SK-N-SH (cell line): ENCODE measurements around the gene PARP16. TPM values are rescaled to one million over a fixed set of nuclear protein-coding genes. Genes with fewer than 3 reads are reported as not detected.

Experiments
- CTCF ChIA-PET: fragments of 300-600, 350-600 bp; formaldehyde crosslinking; extraction: SDS; loops from one replicate; lab custom pipeline; 2021; lab: Yijun Ruan, JAX
- POLR2A ChIA-PET: fragments of 350-600 bp; sonication (Branson Sonifier 250); formaldehyde crosslinking; extraction: SDS; loops from one replicate; lab custom pipeline; 2020; ENCODE audit warnings: antibody characterized with exemption, inconsistent platforms; lab: Yijun Ruan, JAX
- DNase-seq: peaks from one replicate; pipeline ENCODE4 v3.0.0; 2012
- H2AFZ ChIP-seq: fragments of 200-600 bp; sonication (generic); 2 replicates; pipeline ENCODE4 v1.8.1; 2016; ENCODE audit warnings: antibody characterized with exemption, mild to moderate bottlenecking, low read depth
- H3F3A ChIP-seq: fragments of 200-600 bp; sonication (generic); replicated peaks from 2 replicates; pipeline ENCODE3; 2016; ENCODE audit warnings: antibody characterized with exemption, mild to moderate bottlenecking; ENCODE audit not compliant: insufficient read depth
- H3K27ac ChIP-seq, 2 experiments: fragments of 200-500 bp in 1 of 2; fragments of 200-600 bp in 1 of 2; sonication (Bioruptor generic) in 1 of 2; sonication (generic), shearing (Covaris generic) in 1 of 2; 2 replicates each; pipeline versions ENCODE4 v1.5.1 to v1.6.1; 2014 to 2016; ENCODE audit warnings: low read depth in 2 of 2, inconsistent platforms in 1 of 2, low read length in 1 of 2, mild to moderate bottlenecking in 1 of 2, mixed read lengths in 1 of 2
- H3K27me3 ChIP-seq: fragments of 200-600 bp; sonication (generic), shearing (Covaris generic); 2 replicates; pipeline ENCODE4 v1.6.1; 2016; ENCODE audit warnings: mixed run types; ENCODE audit not compliant: insufficient read depth
- H3K36me3 ChIP-seq, 2 experiments: fragments of 200-500 bp in 1 of 2; fragments of 200-600 bp in 1 of 2; sonication (Bioruptor generic) in 1 of 2; sonication (generic) in 1 of 2; replicated peaks in 1 of 2; 2 replicates each; pipeline versions ENCODE3 to v1.5.1; 2014 to 2016; ENCODE audit warnings: low read length in 1 of 2, mild to moderate bottlenecking in 1 of 2; ENCODE audit not compliant: insufficient read depth in 2 of 2, control insufficient read depth in 1 of 2
- H3K4me1 ChIP-seq, 2 experiments: fragments of 200-500 bp in 1 of 2; fragments of 200-600 bp in 1 of 2; sonication (Bioruptor generic) in 1 of 2; sonication (generic), shearing (Covaris generic) in 1 of 2; 2 replicates each; pipeline versions ENCODE4 v1.5.1 to v1.6.1; 2014 to 2016; ENCODE audit warnings: low read depth in 1 of 2, low read length in 1 of 2, mixed run types in 1 of 2; ENCODE audit not compliant: insufficient read depth in 2 of 2, control insufficient read depth in 1 of 2
- H3K4me2 ChIP-seq: fragments of 200-600 bp; sonication (generic), shearing (Covaris generic); 2 replicates; pipeline ENCODE4 v1.6.1; 2017; ENCODE audit warnings: mixed run types
- H3K4me3 ChIP-seq, 2 experiments: fragments of 200-500 bp in 1 of 2; fragments of 200-600 bp in 1 of 2; sonication (Bioruptor generic) in 1 of 2; sonication (generic), shearing (Covaris generic) in 1 of 2; 2 replicates each; pipeline versions ENCODE4 v1.5.1 to v1.8.1; 2014 to 2016; ENCODE audit warnings: low read depth in 2 of 2, inconsistent platforms in 1 of 2, low read length in 1 of 2, mild to moderate bottlenecking in 1 of 2, mixed read lengths in 1 of 2, moderate library complexity in 1 of 2
- H3K79me2 ChIP-seq: fragments of 200-600 bp; sonication (generic); 2 replicates; pipeline ENCODE4 v1.8.1; 2017; ENCODE audit warnings: mild to moderate bottlenecking; ENCODE audit not compliant: insufficient read depth
- H3K9ac ChIP-seq: fragments of 200-600 bp; sonication (generic); 2 replicates; pipeline ENCODE4 v1.6.1; 2017; ENCODE audit warnings: mixed run types
- H3K9me2 ChIP-seq: fragments of 200-600 bp; sonication (generic); 2 replicates; pipeline ENCODE4 v1.6.1; 2017; ENCODE audit warnings: mixed run types
- H3K9me3 ChIP-seq: fragments of 200-600 bp; sonication (generic); 2 replicates; pipeline ENCODE4 v1.6.1; 2017; ENCODE audit warnings: mixed run types, mild to moderate bottlenecking, moderate library complexity
- H4K20me1 ChIP-seq: fragments of 200-600 bp; sonication (generic); 2 replicates; pipeline ENCODE4 v1.6.1; 2017; ENCODE audit warnings: mild to moderate bottlenecking, mixed run types; ENCODE audit not compliant: insufficient read depth
- CHD2 ChIP-seq: fragments of 150-350 bp; IDR thresholded peaks from 2 replicates; pipeline ENCODE4 v1.6.1; 2018; ENCODE audit warnings: low read length; ENCODE audit not compliant: partially characterized antibody
- ELF1 ChIP-seq: IDR thresholded peaks from 2 replicates; pipeline ENCODE4 v1.4.0; 2012
- FOXJ3 ChIP-seq: sonication (generic); formaldehyde crosslinking; IDR thresholded peaks from 2 replicates; pipeline ENCODE4 v1.5.1; 2020; ENCODE audit warnings: mild to moderate bottlenecking, missing genetic modification reagents
- GABPA ChIP-seq: IDR thresholded peaks from 2 replicates; pipeline ENCODE4 v1.4.0; 2012; ENCODE audit warnings: low read depth, mild to moderate bottlenecking
- MEF2A ChIP-seq: IDR thresholded peaks from 2 replicates; pipeline ENCODE4 v1.4.0; 2012; ENCODE audit warnings: low read depth, borderline replicate concordance
- MXI1 ChIP-seq: IDR thresholded peaks from 2 replicates; pipeline ENCODE4 v1.6.1; 2012; ENCODE audit warnings: mild to moderate bottlenecking, low read depth, low read length, improper control_type of control experiment
- NFIC ChIP-seq: IDR thresholded peaks from 2 replicates; pipeline ENCODE4 v1.4.0; 2012; ENCODE audit warnings: borderline replicate concordance
- NRF1 ChIP-seq: IDR thresholded peaks from 2 replicates; pipeline ENCODE4 v1.6.1; 2012; ENCODE audit warnings: low read depth, mild to moderate bottlenecking, low read length
- POLR2AphosphoS5 ChIP-seq: IDR thresholded peaks from 2 replicates; pipeline ENCODE4 v1.6.1; 2012; ENCODE audit warnings: low read depth, low read length
- RAD21 ChIP-seq: IDR thresholded peaks from 2 replicates; pipeline ENCODE4 v1.6.1; 2012; ENCODE audit warnings: mild to moderate bottlenecking, low read length
- RCOR1 ChIP-seq: fragments of 150-350 bp; IDR thresholded peaks from 2 replicates; pipeline ENCODE4 v1.6.1; 2017; ENCODE audit warnings: antibody characterized with exemption, low read length
- SIN3A ChIP-seq: IDR thresholded peaks from 2 replicates; pipeline ENCODE4 v1.6.1; 2012; ENCODE audit warnings: low read depth, mild to moderate bottlenecking, low read length, moderate library complexity, borderline replicate concordance
- TAF1 ChIP-seq: IDR thresholded peaks from 2 replicates; pipeline ENCODE4 v1.6.1; 2012; ENCODE audit warnings: low read depth, mild to moderate bottlenecking, low read length, moderate library complexity, borderline replicate concordance
- TCF12 ChIP-seq: IDR thresholded peaks from 2 replicates; pipeline ENCODE4 v1.4.0; 2012
- YY1 ChIP-seq: IDR thresholded peaks from 2 replicates; pipeline ENCODE4 v1.4.0; 2012; ENCODE audit warnings: low read depth, mild to moderate bottlenecking
- WGBS: methylation state at CpG from one replicate; pipeline ENCODE4 v1.1.6; 2017; ENCODE audit warnings: low lambda C conversion rate; 5-methylcytosine and 5-hydroxymethylcytosine counted together
- polyA plus RNA-seq, 3 experiments: library from polyadenylated mRNA; depleted of rRNA; stranded (reverse); fragments of >200 nt; gene quantifications; 2 replicates each; pipeline ENCODE4 v1.2.3, GENCODE V29; 2012
- TF ChIP-seq, protein P1 (sequence below): IDR thresholded peaks from 2 replicates; pipeline ENCODE4 v1.6.1; 2012; ENCODE audit warnings: mild to moderate bottlenecking, low read depth, low read length, moderate library complexity
- TF ChIP-seq, protein P2 (sequence below): IDR thresholded peaks from 2 replicates; pipeline ENCODE4 v1.4.0; 2012; ENCODE audit warnings: low read depth

The PARP16 gene
- polyA plus RNA-seq, 1 of the 3 experiments (the other 2 are of a cell fraction): 6.3 TPM

DNA sequence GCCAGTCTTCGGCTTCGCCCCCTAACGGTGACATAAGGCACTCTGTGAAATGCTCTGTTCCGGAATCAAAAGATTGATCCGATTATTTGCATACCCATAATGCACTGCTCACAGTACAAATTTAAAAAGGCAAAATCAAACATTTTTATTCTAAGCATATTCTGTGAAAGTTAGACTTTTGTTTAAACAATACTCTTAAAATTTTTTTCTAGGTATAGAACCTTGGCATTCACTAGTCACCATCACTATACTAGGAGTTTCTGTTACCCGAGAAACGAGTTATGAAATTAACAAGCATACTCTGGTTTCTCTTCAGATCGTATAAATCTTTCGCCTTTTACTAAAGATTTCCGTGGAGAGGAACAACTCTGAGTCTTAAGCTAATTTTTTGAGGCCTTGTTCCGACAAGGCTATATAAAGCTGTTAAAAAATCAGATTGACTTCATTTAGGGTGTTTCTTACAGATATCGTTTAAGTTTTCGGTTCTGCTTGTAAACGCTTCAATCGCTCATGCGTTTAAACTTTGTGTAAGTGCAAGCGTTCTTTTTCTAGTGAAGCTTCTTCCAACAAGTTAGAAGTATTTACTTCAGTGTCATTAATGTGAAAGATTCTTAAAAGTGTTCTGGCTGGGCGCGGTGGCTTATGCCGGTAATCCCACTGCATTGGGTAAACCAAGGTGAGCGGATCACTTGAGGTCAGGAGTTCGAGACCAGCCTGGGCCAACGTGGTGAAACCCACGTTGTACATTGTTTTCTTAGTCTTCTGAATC lies 17.9 kb upstream of the PARP16 start, which contains the start of gene RNU5B-1 (continued):
- TF ChIP-seq YY1: peak; percentile 57; the same call in 1 of the 2 replicates
- TF ChIP-seq TCF12: peak; percentile 66
- peak; percentile 49 for TF ChIP-seq ELF1
- peak; percentile 25 for TF ChIP-seq GABPA
- TF ChIP-seq NFIC: peak; percentile 60
- TF ChIP-seq SIN3A: peak; percentile 100
- TF ChIP-seq, protein P1, sequence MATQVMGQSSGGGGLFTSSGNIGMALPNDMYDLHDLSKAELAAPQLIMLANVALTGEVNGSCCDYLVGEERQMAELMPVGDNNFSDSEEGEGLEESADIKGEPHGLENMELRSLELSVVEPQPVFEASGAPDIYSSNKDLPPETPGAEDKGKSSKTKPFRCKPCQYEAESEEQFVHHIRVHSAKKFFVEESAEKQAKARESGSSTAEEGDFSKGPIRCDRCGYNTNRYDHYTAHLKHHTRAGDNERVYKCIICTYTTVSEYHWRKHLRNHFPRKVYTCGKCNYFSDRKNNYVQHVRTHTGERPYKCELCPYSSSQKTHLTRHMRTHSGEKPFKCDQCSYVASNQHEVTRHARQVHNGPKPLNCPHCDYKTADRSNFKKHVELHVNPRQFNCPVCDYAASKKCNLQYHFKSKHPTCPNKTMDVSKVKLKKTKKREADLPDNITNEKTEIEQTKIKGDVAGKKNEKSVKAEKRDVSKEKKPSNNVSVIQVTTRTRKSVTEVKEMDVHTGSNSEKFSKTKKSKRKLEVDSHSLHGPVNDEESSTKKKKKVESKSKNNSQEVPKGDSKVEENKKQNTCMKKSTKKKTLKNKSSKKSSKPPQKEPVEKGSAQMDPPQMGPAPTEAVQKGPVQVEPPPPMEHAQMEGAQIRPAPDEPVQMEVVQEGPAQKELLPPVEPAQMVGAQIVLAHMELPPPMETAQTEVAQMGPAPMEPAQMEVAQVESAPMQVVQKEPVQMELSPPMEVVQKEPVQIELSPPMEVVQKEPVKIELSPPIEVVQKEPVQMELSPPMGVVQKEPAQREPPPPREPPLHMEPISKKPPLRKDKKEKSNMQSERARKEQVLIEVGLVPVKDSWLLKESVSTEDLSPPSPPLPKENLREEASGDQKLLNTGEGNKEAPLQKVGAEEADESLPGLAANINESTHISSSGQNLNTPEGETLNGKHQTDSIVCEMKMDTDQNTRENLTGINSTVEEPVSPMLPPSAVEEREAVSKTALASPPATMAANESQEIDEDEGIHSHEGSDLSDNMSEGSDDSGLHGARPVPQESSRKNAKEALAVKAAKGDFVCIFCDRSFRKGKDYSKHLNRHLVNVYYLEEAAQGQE: 0 out of 2 replicates have a peak, but pooled peaks have one; percentile 6
- peak; percentile 37; the same call in 1 of the 2 replicates for TF ChIP-seq MEF2A
- TF ChIP-seq FOXJ3: no peak
- no peak for TF ChIP-seq NRF1

DNA sequence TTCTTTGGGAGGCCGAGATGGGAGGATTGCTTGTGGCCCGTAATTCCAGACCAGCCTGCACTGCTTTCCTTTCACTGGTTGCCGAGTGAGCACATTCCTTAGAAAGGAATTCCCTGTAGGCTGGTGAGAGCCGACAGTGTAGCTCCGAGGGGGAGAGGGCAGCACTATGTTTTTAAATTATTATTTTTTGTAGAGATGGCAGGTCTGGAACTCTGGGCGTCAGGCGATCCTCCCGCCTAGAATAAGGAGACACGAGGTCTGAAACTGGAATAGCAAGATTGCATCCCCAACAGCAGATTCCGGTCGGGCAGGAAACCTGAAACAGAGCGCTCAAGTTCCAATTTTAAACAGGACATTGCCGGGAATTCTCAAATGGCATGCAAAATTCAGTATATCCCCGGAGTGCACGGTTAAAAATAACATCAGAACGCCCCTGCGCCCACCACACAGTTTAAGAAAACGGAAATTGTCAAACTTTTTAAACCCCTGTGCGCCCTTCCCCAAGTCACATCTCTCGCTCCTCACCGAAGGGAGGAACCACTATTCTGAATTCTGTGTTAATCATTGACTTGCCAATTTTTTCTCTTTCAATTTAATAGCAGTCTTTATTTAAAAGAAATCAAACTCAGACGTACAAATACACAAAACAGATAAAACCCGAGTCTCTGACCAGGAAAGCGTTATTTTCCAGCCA lies 17.2 kb upstream of the PARP16 start:
- Histone ChIP-seq H3K9me2 (no peaks in the 10 kb centered on the region), H3K4me3 (peak overlapping the region; percentile 44 to 56), H3K79me2 (no peaks in the 10 kb centered on the region), H3K27me3 (no peaks in the 10 kb centered on the region), H3F3A (peaks cover 30% of the 10 kb centered on the region), H2AFZ (peak overlapping the region; percentile 94), H3K4me1 (peaks cover 8 to 10% of the 10 kb centered on the region in 2 experiments; a peak in 2 of 4 replicates), H3K36me3 (no peaks in the 10 kb centered on the region), H3K4me2 (peak overlapping the region; percentile 85), H3K27ac (peak overlapping the region; percentile 89 to 95), H3K9ac (peak overlapping the region; percentile 86), H3K9me3 (no peaks in the 10 kb centered on the region), H4K20me1 (peaks cover 4% of the 10 kb centered on the region; the same call in 1 of the 2 replicates)
- TF ChIP-seq POLR2AphosphoS5 (peak; percentile 48; the same call in 1 of the 2 replicates), CHD2 (no peak), TAF1 (0 out of 2 replicates have a peak, but pooled peaks have one; percentile 26), MXI1 (peak; percentile 20), RCOR1 (no peak), RAD21 (peak; percentile 51; the same call in 1 of the 2 replicates)
- TF ChIP-seq, protein P1: 0 out of 2 replicates have a peak, but pooled peaks have one; percentile 4
- TF ChIP-seq, protein P2, sequence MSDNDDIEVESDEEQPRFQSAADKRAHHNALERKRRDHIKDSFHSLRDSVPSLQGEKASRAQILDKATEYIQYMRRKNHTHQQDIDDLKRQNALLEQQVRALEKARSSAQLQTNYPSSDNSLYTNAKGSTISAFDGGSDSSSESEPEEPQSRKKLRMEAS: peak; percentile 96
- peak; percentile 47 for DNase-seq
- WGBS: 10% methylated on average over 24 of the region's 24 CpGs
- ChIA-PET CTCF (interaction anchor here (0.9 to 3.4 kb wide), 7 partner anchors 10 to 117 kb away, joined by 3 to 18 read pairs (median 4); no protein-coding TSS in a partner anchor), POLR2A (interaction anchor here (0.8 to 1.4 kb wide), 14 partner anchors 9 to 226 kb away, joined by 3 to 23 read pairs (median 6); partner anchors contain the start of genes CLPX, HACD3, PARP16 and PDCD7)
